ENCODE results near the gene SIK3. TPM values are rescaled to one million over a fixed set of nuclear protein-coding genes. Genes with fewer than 3 reads are reported as not detected.

The SIK3 gene
- total RNA-seq, 1 experiment from 2014 or later: 33.3 TPM

DNA sequence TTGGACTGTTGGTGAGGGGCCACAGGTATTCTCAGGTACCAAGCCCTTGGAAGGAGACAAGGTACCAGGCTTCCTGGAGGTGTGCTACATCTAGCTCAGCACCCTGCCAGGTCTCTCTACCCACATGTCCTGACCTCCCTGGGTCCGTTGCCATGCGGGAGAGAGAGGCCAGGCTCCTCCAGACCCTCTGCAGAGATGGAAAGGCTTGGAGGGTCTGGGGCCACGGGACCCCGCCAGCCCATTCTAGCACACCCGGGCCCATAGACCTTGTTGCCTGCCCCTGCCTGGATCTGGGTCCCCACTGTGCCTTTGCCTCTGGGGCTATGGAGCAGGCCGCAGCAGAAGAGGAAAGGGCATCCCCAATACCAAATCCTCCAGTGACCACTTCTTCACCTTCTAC lies 270.8 kb downstream of the SIK3 start:
- DNase-seq (ENCODE audit: unreplicated experiment): no peak
- no TSS peak for BruUV-seq (replicated peaks)
- H3K9me3 Mint-ChIP-seq (ENCODE audit: unreplicated experiment): no peaks in the 10 kb centered on the region
- no peak overlapping the region for H3K27ac Mint-ChIP-seq (ENCODE audit: low read depth, unreplicated experiment)
- no peak overlapping the region for H3K4me3 Mint-ChIP-seq (ENCODE audit: unreplicated experiment)
- POLR2A ChIA-PET: no interaction called here
- no peaks in the 10 kb centered on the region for H3K36me3 Mint-ChIP-seq (ENCODE audit: insufficient read depth, unreplicated experiment)
- H3K4me1 Mint-ChIP-seq (ENCODE audit: insufficient read depth, unreplicated experiment): no peaks in the 10 kb centered on the region
- TF ChIP-seq, protein P1, sequence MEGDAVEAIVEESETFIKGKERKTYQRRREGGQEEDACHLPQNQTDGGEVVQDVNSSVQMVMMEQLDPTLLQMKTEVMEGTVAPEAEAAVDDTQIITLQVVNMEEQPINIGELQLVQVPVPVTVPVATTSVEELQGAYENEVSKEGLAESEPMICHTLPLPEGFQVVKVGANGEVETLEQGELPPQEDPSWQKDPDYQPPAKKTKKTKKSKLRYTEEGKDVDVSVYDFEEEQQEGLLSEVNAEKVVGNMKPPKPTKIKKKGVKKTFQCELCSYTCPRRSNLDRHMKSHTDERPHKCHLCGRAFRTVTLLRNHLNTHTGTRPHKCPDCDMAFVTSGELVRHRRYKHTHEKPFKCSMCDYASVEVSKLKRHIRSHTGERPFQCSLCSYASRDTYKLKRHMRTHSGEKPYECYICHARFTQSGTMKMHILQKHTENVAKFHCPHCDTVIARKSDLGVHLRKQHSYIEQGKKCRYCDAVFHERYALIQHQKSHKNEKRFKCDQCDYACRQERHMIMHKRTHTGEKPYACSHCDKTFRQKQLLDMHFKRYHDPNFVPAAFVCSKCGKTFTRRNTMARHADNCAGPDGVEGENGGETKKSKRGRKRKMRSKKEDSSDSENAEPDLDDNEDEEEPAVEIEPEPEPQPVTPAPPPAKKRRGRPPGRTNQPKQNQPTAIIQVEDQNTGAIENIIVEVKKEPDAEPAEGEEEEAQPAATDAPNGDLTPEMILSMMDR (IDR thresholded peaks at IDR 0.05; ENCODE audit: unreplicated experiment): no peak
- no peaks in the 10 kb centered on the region for H3K27me3 Mint-ChIP-seq (ENCODE audit: insufficient read depth, unreplicated experiment)
- CTCF ChIA-PET: no interaction called here
- intact Hi-C loops (cut with micrococcal nuclease): no loop called here

DNA sequence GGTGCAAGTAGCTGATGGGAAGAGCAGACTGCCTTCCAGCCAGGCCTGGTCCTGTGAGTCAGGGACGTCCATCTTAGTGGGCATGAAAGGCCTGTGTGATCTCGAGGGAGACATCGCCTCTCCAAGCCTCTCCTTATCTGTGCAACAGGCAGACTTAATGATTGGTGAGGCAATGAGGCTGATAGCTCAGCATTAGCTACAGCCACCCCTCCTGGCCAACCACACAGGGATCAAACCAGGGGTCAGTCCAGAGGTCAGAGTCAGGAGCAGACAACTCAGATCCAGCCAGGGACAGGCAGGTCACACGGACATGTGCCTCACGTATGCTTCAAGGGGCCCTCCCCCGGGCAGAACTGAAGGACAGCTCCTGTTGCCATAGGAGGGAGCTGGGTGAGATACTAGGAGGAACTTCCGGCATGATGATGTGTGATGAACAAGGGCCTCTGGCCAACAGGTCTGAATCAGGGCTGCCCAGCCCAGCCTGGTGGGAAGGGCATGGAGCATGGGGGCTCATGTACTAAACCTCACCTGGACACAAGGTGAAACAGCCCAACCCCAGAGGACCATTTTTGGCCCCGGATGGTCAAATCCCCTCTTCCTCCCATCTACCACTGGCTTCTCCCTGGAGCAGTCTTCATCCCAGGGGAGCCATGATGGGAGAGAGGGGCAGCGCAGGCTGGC lies 271.3 kb downstream of the SIK3 start:
- no peaks in the 10 kb centered on the region for H3K27me3 Mint-ChIP-seq (ENCODE audit: insufficient read depth, unreplicated experiment)
- no peak overlapping the region for H3K4me3 Mint-ChIP-seq (ENCODE audit: unreplicated experiment)
- H3K9me3 Mint-ChIP-seq (ENCODE audit: unreplicated experiment): no peaks in the 10 kb centered on the region
- no peak for DNase-seq (ENCODE audit: unreplicated experiment)
- H3K27ac Mint-ChIP-seq (ENCODE audit: low read depth, unreplicated experiment): no peak overlapping the region
- BruUV-seq (replicated peaks): no TSS peak
- POLR2A ChIA-PET: no interaction called here
- CTCF ChIA-PET: no interaction called here
- intact Hi-C loops (cut with micrococcal nuclease): no loop called here
- no peaks in the 10 kb centered on the region for H3K36me3 Mint-ChIP-seq (ENCODE audit: insufficient read depth, unreplicated experiment)
- no peaks in the 10 kb centered on the region for H3K4me1 Mint-ChIP-seq (ENCODE audit: insufficient read depth, unreplicated experiment)
- TF ChIP-seq, protein P1 (IDR thresholded peaks at IDR 0.05; ENCODE audit: unreplicated experiment): no peak

DNA sequence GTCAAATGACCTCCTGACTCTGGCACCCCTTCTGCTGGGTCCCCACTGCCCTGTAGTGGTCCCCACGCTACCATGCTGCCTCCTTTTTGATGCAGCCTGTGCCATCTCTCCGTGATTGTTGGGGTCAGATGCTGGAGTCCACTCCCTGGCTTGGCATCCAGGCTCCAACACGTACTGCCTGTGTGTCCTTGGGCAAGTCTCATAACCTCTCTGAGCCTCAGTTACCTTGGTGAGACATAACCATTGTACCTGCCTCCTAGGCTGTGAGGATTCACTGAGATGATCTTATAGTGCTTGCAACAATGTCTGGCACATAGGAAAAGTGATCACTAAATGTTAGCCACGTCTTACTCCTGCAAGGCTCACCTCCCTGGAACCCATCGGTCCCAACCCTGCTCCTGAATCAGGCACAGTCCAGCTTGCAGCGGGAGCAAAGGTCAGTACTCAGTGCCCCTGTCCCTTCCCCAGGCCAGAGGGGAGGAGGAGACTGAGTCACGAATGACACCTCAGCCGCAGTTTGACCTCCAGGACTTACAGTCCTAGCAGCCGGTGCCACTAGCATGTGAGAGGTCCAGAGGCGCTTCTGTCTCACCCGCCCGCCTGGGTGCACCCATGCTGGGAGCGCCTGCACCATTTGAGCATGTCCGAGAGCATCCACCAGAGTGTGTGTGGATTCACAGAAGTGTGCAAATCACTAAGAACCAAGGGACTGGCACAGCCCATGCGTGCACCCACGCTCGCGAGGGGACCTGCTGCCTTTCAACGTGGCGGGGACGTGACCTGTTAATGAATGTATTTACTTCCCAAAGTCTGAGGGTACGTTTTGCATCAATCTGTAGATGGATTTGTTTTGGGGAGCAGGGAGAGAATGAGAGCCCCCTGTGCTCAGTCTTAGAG lies 272.1 kb downstream of the SIK3 start:
- Mint-ChIP-seq H3K36me3 (ENCODE audit: insufficient read depth, unreplicated experiment) (no peaks in the 10 kb centered on the region), H3K27me3 (ENCODE audit: insufficient read depth, unreplicated experiment) (no peaks in the 10 kb centered on the region), H3K9me3 (ENCODE audit: unreplicated experiment) (no peaks in the 10 kb centered on the region), H3K4me3 (ENCODE audit: unreplicated experiment) (no peak overlapping the region), H3K4me1 (ENCODE audit: insufficient read depth, unreplicated experiment) (no peaks in the 10 kb centered on the region), H3K27ac (ENCODE audit: low read depth, unreplicated experiment) (no peak overlapping the region)
- POLR2A ChIA-PET: no interaction called here
- TF ChIP-seq, protein P1 (IDR thresholded peaks at IDR 0.05; ENCODE audit: unreplicated experiment): no peak
- CTCF ChIA-PET: no interaction called here
- no peak for DNase-seq (ENCODE audit: unreplicated experiment)
- BruUV-seq (replicated peaks): no TSS peak
- intact Hi-C loops (cut with micrococcal nuclease): no loop called here

DNA sequence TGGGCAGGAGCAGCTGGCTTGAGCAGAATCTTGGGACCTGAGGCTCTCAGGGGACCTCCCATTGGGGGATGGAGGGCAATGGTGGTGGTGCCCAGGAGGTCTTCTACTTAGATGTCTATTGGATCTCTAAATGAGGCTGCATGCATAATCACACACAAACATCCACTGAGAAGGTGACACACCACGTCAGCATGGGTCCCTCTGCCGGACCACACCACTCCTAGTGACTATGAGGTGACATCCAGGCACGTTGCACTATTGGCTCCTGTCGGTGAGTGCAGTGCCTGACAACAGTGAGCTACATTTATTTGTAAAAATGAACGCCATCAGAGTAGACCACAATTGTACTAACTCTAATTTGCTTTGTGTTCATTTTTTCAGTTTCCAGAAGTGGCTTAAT lies 272.8 kb downstream of the SIK3 start:
- no peaks in the 10 kb centered on the region for H3K36me3 Mint-ChIP-seq (ENCODE audit: insufficient read depth, unreplicated experiment)
- no peaks in the 10 kb centered on the region for H3K27me3 Mint-ChIP-seq (ENCODE audit: insufficient read depth, unreplicated experiment)
- intact Hi-C loops (cut with micrococcal nuclease): no loop called here
- CTCF ChIA-PET: no interaction called here
- H3K4me1 Mint-ChIP-seq (ENCODE audit: insufficient read depth, unreplicated experiment): no peaks in the 10 kb centered on the region
- no peak for DNase-seq (ENCODE audit: unreplicated experiment)
- TF ChIP-seq, protein P1 (IDR thresholded peaks at IDR 0.05; ENCODE audit: unreplicated experiment): no peak
- no peaks in the 10 kb centered on the region for H3K9me3 Mint-ChIP-seq (ENCODE audit: unreplicated experiment)
- POLR2A ChIA-PET: no interaction called here
- no peak overlapping the region for H3K4me3 Mint-ChIP-seq (ENCODE audit: unreplicated experiment)
- H3K27ac Mint-ChIP-seq (ENCODE audit: low read depth, unreplicated experiment): no peak overlapping the region
- no TSS peak for BruUV-seq (replicated peaks)
